Duodenal mucosa (tissue), 2 donors: Measurements from ENCODE around the gene CD8B.

Experiments used
- H3K27ac ChIP-seq: one replicate; pipeline ENCODE4 v1.7.0; 2013; ENCODE audit warnings: low read depth, low read length
- H3K27me3 ChIP-seq, 2 donors: one replicate each; pipeline ENCODE4 v1.7.0; 2013; ENCODE audit warnings: low read length in 2 of 2, control low read depth in 1 of 2; ENCODE audit not compliant: insufficient read depth in 2 of 2, control insufficient read depth in 1 of 2
- H3K36me3 ChIP-seq, 2 donors: one replicate each; pipeline ENCODE4 v1.7.0; 2013; ENCODE audit warnings: low read length in 2 of 2, control low read depth in 1 of 2; ENCODE audit not compliant: insufficient read depth in 2 of 2, control insufficient read depth in 1 of 2
- H3K4me1 ChIP-seq, 2 donors: one replicate each; pipeline ENCODE4 v1.7.0; 2013; ENCODE audit warnings: low read length in 2 of 2, control low read depth in 1 of 2; ENCODE audit not compliant: insufficient read depth in 2 of 2, control insufficient read depth in 1 of 2
- H3K4me3 ChIP-seq, 2 donors: one replicate each; pipeline ENCODE4 v1.7.0; 2013; ENCODE audit warnings: low read length in 2 of 2, low read depth in 1 of 2
- H3K9ac ChIP-seq, 2 donors: one replicate each; pipeline ENCODE4 v1.7.0; 2013; ENCODE audit warnings: low read length in 2 of 2, low read depth in 1 of 2
- H3K9me3 ChIP-seq, 2 donors: one replicate each; pipeline ENCODE4 v1.7.0; 2013; ENCODE audit warnings: low read length in 2 of 2, control low read depth in 1 of 2; ENCODE audit not compliant: control insufficient read depth in 1 of 2

The CD8B gene

DNA sequence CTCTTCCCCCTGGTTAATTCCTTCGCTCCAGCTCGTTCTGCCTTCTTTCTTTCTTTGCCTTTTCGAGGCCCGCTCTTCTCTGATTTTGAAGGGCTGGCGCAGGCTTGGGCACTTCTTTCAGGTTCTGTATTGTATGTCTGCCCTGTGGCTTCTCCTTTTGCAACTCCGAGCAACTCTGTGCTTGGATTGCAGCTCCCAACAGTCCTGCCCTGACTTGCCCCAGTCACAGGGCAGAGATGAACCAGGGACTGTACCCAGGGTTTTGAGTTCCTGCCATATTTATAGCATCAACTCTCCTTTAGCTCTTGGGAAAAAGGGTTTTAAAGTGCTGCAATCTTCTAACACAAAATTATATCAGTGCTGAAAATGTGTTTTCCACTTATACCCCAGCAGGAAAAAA, 39.8 kb downstream of the CD8B start:
- no peaks in the 10 kb centered on the region for H3K9me3 ChIP-seq
- no peak overlapping the region for H3K4me3 ChIP-seq

DNA sequence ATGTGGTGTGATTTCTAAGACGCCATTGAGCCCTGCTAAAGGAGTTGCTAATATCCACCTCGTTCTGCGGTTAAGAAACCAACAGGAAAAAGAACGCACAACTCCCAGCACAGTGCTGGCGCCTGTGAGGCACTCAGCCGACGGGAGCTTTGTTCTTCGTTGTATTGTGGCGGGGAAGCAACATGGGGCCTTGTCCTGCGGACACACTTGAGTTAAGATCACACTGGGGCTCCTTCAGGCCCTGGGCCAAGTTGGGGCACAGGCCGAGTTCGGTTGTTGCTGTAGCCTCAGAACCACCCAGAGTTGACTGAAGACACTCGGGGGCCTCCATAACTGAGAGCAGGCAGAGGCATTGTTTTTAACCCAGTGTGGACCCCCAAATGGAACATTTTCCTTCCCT, 40.4 kb downstream of the CD8B start:
- Histone ChIP-seq H3K36me3 (no peaks in the 10 kb centered on the region), H3K27ac (no peak overlapping the region), H3K4me3 (no peak overlapping the region), H3K9me3 (no peaks in the 10 kb centered on the region), H3K27me3 (no peaks in the 10 kb centered on the region), H3K4me1 (peaks cover 10 to 11% of the 10 kb centered on the region in 2 donors), H3K9ac (no peak overlapping the region)

More for the DNA sequence above, 39.8 kb downstream of the CD8B start:
- H3K27ac ChIP-seq: no peak overlapping the region
- H3K9ac ChIP-seq: no peak overlapping the region
- H3K36me3 ChIP-seq: no peaks in the 10 kb centered on the region
- H3K4me1 ChIP-seq: peaks cover 10 to 11% of the 10 kb centered on the region in 2 donors
- H3K27me3 ChIP-seq: no peaks in the 10 kb centered on the region

DNA sequence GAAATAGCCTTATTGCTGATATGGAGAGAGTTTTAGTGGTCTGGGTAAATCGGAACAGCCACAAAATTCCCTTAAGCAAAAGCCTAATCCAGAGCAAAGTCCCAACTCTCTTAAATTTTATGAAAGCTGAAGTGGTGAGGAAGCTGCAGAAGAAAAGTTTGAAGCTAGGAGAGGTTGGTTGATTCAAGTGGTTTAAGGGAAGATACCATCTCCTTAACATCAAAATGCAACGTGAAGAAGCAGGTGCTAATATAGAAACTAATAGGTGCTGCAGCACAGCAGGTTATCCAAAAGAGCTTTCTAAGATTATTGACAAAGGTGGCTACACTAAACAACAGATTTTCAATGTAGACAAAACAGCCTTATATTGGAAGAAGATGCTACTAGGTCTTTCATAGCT, 42.7 kb downstream of the CD8B start:
- H3K36me3 ChIP-seq: no peaks in the 10 kb centered on the region
- H3K9ac ChIP-seq: no peak overlapping the region
- peaks cover 0 to 4% of the 10 kb centered on the region in 2 donors for H3K27me3 ChIP-seq
- no peak overlapping the region for H3K4me3 ChIP-seq
- H3K4me1 ChIP-seq: peaks cover 9 to 20% of the 10 kb centered on the region in 2 donors
- no peak overlapping the region for H3K27ac ChIP-seq
- H3K9me3 ChIP-seq: no peaks in the 10 kb centered on the region

DNA sequence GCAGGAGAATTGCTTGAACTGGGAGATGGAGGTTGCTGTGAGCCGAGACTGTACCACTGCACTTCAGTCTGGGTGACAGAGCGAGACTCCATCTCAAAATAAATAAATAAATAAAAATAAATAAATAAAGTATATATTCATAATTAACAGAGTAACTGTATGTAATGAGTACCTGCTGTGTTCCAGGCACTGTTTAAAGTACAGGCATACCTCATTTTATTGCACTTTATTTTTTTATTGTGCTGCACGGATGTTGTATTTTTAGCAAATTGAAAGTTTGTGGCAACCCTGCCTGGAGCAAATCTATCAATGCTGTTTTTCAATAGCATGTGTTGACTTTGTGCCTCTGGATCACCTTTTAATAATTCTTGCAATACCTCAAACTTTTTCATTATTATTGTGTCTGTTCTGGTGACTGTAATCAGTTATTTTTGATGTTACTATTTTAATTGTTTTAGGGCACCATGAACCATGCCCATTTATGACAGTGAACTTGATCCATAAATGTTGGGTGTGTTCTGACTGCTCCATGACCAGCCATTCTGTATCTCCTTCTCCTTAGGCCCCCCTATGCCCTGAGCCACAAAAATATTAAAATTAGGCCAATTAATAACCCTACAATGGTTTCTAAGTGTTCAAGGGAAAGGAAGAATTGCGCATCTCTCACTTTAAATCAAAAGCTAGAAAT, 43.4 kb downstream of the CD8B start:
- Histone ChIP-seq H3K27me3 (peaks cover 0 to 4% of the 10 kb centered on the region in 2 donors), H3K27ac (no peak overlapping the region)

DNA sequence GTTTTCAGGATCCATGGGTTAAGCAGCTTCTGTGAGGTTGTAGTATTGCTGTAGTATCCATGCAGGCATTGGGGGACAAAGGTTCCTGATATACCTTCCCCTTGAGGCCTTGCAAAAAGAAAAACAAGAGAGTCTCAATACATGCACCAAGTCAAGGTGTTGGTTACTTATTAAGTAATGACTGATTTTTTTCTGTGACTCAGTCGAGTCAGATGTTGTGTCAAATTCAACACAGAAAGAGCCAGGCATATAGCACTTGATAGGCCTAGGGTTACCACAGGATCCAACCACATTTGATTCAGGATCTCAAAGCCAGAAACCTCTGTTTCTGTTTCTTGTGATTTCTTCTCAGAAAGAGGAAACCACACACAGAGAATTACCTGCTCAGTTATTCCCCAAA, 46.1 kb downstream of the CD8B start:
- H3K9ac ChIP-seq: no peak overlapping the region
- no peak overlapping the region for H3K4me3 ChIP-seq
- H3K27ac ChIP-seq: no peak overlapping the region
- H3K9me3 ChIP-seq: no peaks in the 10 kb centered on the region
- peaks cover 0 to 4% of the 10 kb centered on the region in 2 donors for H3K27me3 ChIP-seq
- peaks cover 9 to 20% of the 10 kb centered on the region in 2 donors for H3K4me1 ChIP-seq
- no peaks in the 10 kb centered on the region for H3K36me3 ChIP-seq

More for the DNA sequence above, 43.4 kb downstream of the CD8B start:
- Histone ChIP-seq H3K4me3 (peak overlapping the region in 1 of 2 donors; percentile 9), H3K36me3 (no peaks in the 10 kb centered on the region), H3K4me1 (peaks cover 9 to 20% of the 10 kb centered on the region in 2 donors), H3K9ac (no peak overlapping the region), H3K9me3 (no peaks in the 10 kb centered on the region)

DNA sequence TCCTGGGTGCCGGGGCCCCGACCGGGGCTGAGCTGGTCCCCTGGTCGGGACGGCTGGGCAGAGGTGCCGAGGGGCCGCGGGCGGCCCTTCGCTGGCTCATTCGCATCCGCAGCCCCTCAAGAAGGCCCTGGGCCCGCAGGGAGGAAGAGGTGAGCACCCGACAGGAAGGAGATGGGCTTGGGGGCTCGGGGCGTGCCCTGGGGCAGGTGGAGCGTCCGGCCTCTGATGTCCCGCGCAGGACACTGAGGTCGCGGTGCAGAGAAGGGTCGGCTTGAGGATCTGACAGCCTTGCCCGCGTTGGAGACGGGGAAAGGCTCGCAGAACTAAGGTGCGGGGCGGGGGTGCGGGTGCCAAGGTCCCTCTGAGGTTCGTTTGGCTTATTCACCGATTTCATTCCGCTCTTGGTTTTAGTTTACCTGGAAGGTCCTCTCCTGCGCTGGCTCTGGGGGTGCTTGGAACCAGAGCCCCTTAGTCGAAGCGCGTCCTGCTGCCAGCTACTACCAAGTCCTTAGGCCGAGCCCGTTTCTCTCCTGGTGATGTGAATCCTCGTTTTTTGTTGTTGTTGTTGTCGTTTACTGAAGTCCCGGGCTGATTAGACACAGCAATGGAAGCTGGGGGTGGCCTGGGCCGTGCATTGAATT, 52.1 kb downstream of the CD8B start:
- peaks cover 13 to 18% of the 10 kb centered on the region in 2 donors for H3K4me1 ChIP-seq
- H3K27me3 ChIP-seq: peaks cover 7 to 11% of the 10 kb centered on the region in 2 donors
- H3K36me3 ChIP-seq: no peaks in the 10 kb centered on the region
- H3K27ac ChIP-seq: no peak overlapping the region
- H3K9ac ChIP-seq: no peak overlapping the region
- H3K9me3 ChIP-seq: no peaks in the 10 kb centered on the region
- peak overlapping the region; percentile 1 to 45 for H3K4me3 ChIP-seq

DNA sequence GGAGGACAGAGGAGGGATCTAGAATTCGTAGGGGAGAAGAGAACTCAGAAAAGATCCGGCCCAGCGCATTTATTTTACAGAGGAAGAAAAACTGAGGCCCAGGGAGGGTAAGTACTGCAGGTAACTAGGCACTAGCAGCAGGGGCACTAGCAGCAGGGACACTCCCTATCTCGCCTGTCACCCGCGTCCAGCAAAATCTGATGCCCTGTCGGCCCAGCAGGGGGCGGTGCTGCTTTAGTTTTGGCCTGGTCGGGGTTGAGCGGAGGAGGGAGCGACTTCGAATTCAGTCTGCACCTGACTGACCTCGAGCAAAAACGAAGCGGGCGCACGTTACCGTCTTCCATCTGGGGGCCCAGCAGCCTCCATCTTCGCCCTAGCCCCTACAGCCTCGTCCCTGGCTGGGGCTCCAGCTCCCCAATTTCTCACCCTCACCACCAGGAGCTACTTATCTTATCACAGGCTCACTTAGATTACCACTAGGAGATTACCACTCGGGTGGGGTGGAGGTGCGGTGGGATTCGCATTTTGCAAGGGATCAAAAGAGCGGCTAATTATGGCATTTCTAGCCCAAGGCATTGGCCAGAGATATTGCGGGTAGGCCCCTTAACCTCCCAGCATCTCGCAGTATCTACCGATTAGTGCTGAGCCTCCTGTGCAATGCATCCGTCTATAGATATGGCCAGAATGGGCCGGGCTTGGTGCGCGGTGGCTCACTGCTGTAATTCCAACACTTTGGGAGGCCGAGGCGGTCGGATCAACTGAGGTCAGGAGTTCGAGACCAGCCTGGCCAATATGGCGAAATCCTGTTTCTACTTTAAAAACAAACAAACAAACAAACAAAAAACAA, 53.1 kb downstream of the CD8B start:
- Histone ChIP-seq H3K4me1 (peaks cover 13 to 18% of the 10 kb centered on the region in 2 donors), H3K27ac (no peak overlapping the region), H3K27me3 (peaks cover 7 to 11% of the 10 kb centered on the region in 2 donors), H3K9me3 (no peaks in the 10 kb centered on the region), H3K9ac (peak overlapping the region; percentile 60 to 79), H3K36me3 (no peaks in the 10 kb centered on the region), H3K4me3 (peak overlapping the region; percentile 77 to 79)

DNA sequence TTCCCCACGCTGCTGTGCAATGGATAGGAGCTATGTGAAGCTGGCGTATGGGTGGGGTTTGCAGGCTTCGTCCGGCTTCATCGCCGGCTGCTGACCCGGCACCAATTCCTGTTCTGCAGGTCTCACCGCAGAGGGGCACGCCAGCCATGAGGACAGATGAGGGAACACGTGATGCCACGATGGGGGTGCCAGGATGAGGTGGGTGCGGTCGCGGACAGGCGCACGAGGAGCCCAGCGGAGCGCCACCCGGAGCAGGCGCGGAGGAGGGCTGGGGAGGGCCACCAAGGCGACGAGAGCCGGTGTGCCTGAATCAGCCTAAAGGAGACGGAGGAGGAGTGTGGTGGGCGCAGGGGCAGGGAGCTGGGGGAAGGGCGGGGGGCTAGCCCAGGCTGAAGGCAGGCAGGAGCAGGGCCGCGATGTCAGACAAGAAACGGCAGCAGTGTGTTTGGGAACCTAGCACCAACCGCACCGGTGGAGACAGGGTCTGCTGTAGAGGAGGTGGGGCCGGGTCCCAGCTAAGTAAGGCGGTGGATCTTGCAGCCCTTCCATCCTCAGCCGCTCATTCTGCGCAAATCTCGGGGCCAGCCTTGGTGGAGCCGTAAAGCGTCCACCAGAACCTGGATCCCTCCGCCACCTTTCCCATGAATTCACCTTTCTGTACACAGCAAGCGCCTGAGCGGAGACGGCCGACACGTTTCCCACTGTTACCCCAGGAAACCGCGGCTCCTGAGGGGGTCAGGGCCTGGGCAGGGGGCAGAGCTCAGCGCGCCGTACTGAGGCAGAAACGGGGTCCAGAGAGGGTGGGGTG, 54.0 kb downstream of the CD8B start:
- H3K9me3 ChIP-seq: no peaks in the 10 kb centered on the region
- H3K4me3 ChIP-seq: peak overlapping the region; percentile 77 to 79
- H3K27me3 ChIP-seq: peaks cover 7 to 11% of the 10 kb centered on the region in 2 donors
- H3K27ac ChIP-seq: no peak overlapping the region
- peak overlapping the region; percentile 60 to 79 for H3K9ac ChIP-seq
- H3K36me3 ChIP-seq: no peaks in the 10 kb centered on the region
- peaks cover 13 to 18% of the 10 kb centered on the region in 2 donors for H3K4me1 ChIP-seq

DNA sequence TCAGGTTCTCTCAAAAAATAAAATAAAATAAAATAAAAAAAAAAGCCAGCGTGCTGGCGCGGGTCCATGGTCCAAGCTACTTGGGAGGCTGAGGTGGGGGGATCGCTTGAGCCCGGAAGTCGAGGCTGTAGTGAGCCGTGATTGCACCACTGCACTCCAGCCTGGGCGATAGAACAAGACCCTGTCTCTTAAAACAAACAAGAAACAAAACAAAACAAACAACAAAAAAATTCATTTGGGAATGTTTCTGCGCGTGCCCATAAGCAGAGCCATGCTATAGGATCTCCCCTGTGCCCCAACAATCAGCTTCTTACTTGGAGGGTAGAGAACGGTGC, 54.6 kb downstream of the CD8B start:
- Histone ChIP-seq H3K36me3 (no peaks in the 10 kb centered on the region), H3K27ac (no peak overlapping the region), H3K4me3 (peak overlapping the region; percentile 77 to 79), H3K27me3 (peaks cover 7 to 11% of the 10 kb centered on the region in 2 donors), H3K9me3 (no peaks in the 10 kb centered on the region), H3K4me1 (peaks cover 13 to 18% of the 10 kb centered on the region in 2 donors), H3K9ac (peak overlapping the region; percentile 20 to 60)
